GM12801 (cell line): ENCODE measurements around the gene OPRL1.

Experiments used
- CTCF ChIP-seq: IDR thresholded peaks from one replicate; pipeline ENCODE4 v1.5.1; 2011; ENCODE audit warnings: control low read depth; ENCODE audit not compliant: insufficient read length; ENCODE audit errors: extremely low read depth

OPRL1 gene

GRCh38 chr20:64050261-64051032 is 29.4 kb upstream of the OPRL1 start:
- TF ChIP-seq CTCF = no peak

- TF ChIP-seq CTCF = no peak
Observed at GRCh38 chr20:64051033-64051452, 28.8 kb upstream of the OPRL1 start.

GRCh38 chr20:64051561-64052325 is 28.1 kb upstream of the OPRL1 start:
- TF ChIP-seq CTCF = no peak

- no peak for TF ChIP-seq CTCF
Observed at GRCh38 chr20:64052326-64052722, 27.6 kb upstream of the OPRL1 start.

GRCh38 chr20:64052987-64053840 is 26.7 kb upstream of the OPRL1 start:
- TF ChIP-seq CTCF = no peak

GRCh38 chr20:64053841-64054661 is 25.8 kb upstream of the OPRL1 start:
- TF ChIP-seq CTCF = no peak
